Urothelium cell line (cell line): ENCODE results near the gene ME3.
A peak's percentile ranks its signal among the peaks of the same experiment; 100 is the strongest.

Experiments used
- DNase-seq: peaks from one replicate; pipeline ENCODE4 v3.0.0; 2011; ENCODE audit warnings: low spot score, mixed read lengths
- FAIRE-seq: peaks from 2 replicates; lab custom pipeline; 2011; peaks lifted over from hg19 to GRCh38; lab: Jason Lieb, UNC

Gene ME3

GRCh38 chr11:86469491-86470388, 202.7 kb downstream of the ME3 start:
- no peak for FAIRE-seq
- DNase-seq, result no peak

DNA sequence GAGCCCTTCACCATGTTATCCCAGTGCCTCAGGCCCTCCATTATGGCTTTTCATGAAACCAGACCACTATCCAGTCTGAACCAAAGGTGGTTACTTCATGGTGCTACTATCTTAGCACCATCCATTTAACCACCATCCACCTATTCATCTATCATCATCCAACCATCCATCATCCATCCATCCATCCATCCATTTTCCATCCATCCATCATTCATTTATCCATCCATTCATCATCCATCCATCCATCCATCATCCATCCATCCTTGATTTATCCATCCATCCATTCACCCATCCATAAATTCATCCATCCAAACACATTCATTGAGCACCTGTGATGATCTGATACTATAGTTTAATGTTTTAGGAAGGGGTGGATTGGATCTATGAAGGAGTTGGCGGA, 204.2 kb downstream of the ME3 start:
- FAIRE-seq, result no peak

GRCh38 chr11:86464509-86465221, 207.8 kb downstream of the ME3 start:
- FAIRE-seq (no peak), DNase-seq (no peak)

More for the DNA sequence above, 204.2 kb downstream of the ME3 start:
- DNase-seq, result no peak

DNA sequence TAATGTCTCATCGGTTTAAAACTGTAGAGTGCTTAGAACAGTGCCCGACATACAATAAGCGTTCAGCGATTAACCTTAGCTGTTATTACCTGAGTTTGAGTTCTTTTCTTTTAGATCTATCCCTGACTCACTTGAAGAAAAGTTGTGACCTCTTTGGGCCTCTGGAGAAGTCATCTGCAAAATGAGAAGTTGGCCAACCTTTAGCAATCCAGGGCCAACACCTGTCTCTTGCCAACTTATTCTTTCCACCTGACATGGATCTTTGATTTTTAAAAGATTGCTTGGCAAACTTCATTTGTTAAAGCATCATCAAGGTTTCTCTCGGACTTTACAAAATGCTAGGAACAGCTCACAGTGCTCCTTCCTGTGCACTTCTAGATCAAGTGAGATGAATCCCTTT, 208.5 kb downstream of the ME3 start:
- DNase-seq (no peak), FAIRE-seq (no peak)

- no peak for FAIRE-seq
- no peak for DNase-seq
These were observed 209.3 kb downstream of the ME3 start for GRCh38 chr11:86463120-86463519.

GRCh38 chr11:86461892-86462291, 210.5 kb downstream of the ME3 start:
- FAIRE-seq, result no peak
- no peak for DNase-seq

DNA sequence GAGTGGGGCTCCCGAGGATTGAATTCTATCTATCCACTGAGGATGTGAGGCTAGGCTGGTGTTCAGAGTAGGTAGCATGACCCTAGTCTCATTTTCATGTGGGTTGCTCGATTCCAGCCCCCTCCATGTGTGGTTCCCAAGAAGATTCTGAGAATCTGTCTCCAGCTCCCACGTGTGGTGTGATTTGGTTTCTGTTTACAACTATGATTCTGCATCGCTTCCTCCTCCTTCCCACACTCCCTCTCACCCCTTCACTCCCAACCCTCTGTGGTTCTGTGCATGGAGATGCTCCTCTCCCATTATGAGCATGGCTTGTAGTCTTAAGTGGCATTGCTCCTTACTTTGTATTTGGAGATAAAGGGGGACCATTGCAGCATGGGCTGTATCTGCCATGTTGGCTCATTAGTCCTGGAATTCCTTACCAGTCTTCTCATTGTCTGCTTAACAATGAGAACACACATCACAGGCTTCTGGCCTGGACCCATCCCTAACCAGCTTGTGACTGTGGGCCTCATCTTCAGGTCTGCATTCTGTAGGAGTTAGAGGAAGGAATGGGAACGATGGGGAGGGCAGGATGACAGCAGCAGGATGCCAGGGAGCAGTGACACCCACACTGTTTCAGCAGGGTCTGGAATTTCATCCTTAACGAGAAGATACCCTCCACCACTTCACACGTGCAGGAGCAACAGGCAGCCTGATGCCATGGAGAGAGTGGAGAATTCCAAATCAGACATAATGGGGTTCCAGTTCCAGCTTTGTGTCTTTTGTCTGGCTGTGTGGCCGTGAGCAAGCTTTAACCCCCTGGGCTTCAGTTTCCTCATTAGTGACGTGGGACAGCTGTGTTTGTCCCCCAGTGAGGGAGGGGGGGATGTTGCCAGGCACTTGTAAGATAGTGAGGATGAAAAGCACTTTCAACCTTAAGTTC, 211.7 kb downstream of the ME3 start:
- FAIRE-seq, result no peak

GRCh38 chr11:86459682-86460460, 212.5 kb downstream of the ME3 start:
- FAIRE-seq, result no peak
- peak; percentile 94 for DNase-seq

More for the DNA sequence above, 211.7 kb downstream of the ME3 start:
- DNase-seq, result peak; percentile 40

DNA sequence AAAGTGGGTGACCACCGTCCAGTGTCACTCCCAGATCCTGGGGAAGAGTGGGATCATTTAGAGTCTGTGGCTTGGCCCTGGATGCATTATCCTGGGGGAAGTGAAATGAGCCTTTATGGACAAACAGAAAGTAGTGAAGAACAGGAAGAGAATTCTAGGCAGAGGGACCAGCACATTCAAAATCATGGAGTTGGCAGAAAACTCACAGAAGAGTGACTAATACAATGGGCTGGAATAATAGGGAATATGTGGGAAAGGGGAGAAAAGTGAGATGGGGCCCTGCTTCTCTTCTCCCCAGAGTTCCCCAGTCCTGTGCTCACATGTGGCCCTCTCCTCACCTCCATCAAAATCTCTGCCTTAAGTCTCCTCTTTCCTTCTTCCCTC, 213.4 kb downstream of the ME3 start:
- DNase-seq, result no peak
- FAIRE-seq, result no peak

GRCh38 chr11:86458294-86459001, 214.0 kb downstream of the ME3 start:
- no peak for FAIRE-seq
- DNase-seq, result no peak

DNA sequence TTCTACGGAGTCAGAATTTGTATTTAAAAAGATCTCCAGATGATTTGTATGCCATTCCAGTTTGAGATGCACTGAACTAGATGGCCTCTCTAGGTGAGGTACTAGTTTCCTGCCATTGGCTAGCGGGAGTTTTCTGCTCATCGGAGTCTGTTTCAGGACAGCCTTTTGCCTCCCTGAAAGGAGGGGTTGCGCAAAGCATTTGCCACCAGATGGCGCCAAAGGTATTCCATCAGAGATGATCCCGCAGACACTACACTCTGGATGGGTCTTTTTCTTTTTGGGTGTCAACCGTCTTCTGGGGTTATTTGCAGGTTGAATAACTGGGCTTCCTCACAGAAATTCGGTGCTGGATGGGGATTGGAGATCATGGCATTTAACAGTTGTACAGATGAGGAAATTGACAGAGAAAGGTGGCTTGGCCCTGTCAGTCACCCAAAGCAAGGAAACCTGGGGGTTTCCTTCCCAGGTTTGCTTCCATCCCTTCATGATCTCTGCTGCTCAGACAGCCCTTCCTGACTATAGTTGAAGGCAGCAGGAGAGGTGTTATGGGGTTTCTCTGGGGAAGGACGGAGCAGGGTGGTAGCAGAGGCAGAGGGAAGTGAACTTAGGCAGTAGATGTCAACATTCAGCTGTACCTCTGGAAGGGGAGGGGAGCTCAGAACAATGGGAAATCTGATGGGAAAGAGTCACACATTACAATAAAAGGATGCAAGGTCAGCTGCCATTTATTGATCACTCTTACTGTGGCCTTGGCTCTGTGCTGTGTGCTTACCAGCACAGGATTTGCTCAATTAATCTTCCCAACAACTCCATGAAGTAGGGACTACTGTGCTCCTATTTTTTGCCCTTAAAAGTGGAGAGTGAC, 216.1 kb downstream of the ME3 start:
- FAIRE-seq (no peak), DNase-seq (peak; percentile 81)

GRCh38 chr11:86453290-86454030, 219.0 kb downstream of the ME3 start:
- no peak for FAIRE-seq
- no peak for DNase-seq

DNA sequence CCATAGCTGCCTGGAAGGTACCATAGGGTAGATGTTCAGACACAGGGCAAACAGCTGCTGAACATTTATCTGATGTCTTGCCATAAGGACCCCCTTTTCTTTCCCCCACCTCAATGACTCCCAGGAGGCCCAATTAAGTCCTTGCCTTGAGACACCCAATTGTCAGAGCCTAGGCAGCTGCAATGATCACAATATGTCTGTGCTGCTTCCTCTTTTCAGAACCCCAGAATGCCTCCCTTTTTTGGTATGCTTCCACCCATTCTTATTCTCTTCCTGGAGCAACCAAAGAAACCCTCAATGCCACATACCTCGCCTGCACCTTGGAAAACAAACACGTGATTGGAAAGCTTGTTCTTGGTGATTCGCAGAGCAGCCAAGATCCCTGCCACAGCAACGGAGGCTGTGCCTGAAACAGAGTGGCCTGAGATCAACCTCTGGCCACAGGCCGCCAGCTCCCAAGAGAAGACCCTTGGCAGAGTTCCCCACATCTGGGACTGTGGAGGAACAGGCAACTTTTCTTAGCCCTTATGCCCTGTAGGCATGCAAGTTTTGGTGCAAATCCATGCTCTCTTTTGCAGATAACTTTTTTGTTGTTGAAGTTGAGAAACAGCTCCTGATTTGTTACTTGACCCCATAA, 222.3 kb downstream of the ME3 start:
- FAIRE-seq (no peak), DNase-seq (no peak)

DNA sequence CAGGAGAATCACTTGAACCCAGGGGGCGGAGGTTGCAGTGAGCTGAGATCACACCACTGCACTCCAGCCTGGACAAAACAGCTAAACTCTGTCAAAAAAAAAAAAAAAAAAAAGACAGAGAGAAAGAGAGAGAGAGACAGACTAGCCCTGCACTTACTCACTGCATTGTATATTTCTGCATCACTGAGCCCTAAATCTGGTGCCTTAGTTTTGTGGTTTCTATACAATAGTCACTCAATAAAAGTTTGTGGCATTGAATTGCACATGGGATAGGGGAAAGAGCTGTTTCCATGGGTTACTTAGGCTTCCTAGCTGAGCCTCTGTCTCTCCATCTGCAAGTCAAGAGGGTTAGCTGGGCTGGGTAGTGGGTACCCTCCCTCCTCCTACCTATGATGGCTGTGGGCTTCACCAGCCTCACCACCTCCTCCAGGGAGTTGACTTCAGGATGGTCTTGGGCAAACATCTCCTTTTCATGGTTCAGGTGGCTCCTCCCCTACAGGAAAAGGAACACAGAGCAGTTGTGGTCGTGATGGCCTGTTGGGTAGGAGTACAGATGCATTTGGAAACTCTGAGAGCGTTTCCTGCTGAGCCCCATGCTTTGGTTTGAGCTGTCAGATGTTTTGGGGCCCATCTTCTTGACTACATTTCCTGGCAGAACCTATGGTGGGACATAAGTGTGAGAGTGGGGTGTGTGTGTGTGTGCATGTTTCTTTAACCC, 224.5 kb downstream of the ME3 start:
- DNase-seq (no peak), FAIRE-seq (no peak)

DNA sequence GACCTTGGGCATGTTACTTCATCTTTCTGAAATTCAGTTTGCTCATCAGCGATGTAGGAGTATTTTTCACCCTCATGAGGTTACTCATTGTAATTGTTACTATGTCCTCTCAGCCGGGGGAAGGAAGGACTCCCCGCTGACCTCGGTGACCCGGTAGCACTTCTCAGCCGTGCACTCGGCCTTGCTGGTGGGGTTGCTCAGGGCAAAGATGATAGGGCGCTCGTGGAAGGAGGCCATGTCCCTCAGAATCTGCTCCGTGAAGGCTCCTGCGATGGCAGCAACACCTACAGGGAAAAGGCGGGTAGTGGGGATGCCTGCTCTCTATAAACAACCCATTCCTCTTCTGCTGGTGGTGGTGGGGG, 225.5 kb downstream of the ME3 start:
- FAIRE-seq (no peak), DNase-seq (no peak)

DNA sequence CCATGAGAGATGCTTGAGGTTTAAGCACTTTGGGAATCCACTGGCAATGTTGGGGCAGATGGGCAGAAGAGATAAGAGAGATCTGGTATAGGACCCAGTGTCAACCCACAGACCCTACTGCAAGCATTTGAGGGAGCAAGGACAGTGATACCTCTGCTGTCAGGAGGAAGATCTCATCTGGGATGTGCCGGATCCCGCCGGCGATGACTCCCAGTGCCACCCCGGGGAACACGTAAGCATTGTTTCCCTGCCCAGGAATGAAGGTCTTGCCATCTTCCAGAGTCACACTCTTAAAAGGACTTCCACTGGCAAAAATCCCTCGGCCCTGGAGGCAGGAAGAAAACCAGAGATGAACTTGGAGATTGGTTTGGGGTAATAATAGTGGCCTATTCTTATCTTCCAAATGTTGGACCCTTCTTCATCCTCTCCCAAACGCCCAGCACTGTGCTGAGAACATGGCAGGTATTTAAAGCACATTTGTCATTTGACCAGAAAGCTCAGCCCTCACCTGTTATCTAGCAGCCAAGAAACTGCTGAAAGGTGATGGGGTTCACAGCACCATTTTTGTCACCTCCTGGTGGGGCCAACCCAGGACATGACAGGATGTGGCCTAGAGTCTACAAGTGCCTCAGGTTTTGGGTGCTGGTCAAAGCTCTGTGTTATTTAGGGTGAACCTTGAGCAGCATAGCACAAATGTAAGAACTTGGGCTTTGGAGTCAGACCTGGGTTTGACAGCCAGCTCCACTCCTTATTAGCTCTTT, 226.1 kb downstream of the ME3 start:
- no peak for FAIRE-seq
- DNase-seq, result no peak
